Neural cell (in vitro differentiated cells): Measurements from ENCODE around the gene EPHA4. TPM values are rescaled to one million over a fixed set of nuclear protein-coding genes. Genes with fewer than 3 reads are reported as not detected.

Experiments used
- H2AFZ ChIP-seq: fragments of 200-600, 300-800 bp; sonication (generic), shearing (Covaris generic); 2 replicates; pipeline ENCODE4 v1.6.0; 2014; ENCODE audit warnings: low read depth, mild to moderate bottlenecking, antibody characterized with exemption, low read length, moderate library complexity
- H3F3A ChIP-seq: fragments of 200-600 bp; shearing (Covaris generic); 2 replicates; pipeline ENCODE4 v1.6.1; 2016; ENCODE audit warnings: mild to moderate bottlenecking, moderate library complexity, mixed read lengths, antibody characterized with exemption, low read length; ENCODE audit not compliant: insufficient read depth, poor library complexity, severe bottlenecking
- H3K27ac ChIP-seq: fragments of 200-600, 300-800 bp; sonication (generic), shearing (Covaris generic); 2 replicates; pipeline ENCODE4 v1.5.1; 2014; ENCODE audit warnings: mild to moderate bottlenecking, low read length, moderate library complexity
- H3K27me3 ChIP-seq: fragments of 300-800, 200-600 bp; sonication (generic), shearing (Covaris generic); 2 replicates; pipeline ENCODE4 v1.6.0; 2014; ENCODE audit warnings: mild to moderate bottlenecking, low read depth, low read length, moderate library complexity; ENCODE audit not compliant: insufficient read depth
- H3K36me3 ChIP-seq: fragments of 300-800, 200-600 bp; sonication (generic), shearing (Covaris generic); 2 replicates; pipeline ENCODE4 v1.5.1; 2014; ENCODE audit warnings: mild to moderate bottlenecking, antibody characterized with exemption, low read length, moderate library complexity; ENCODE audit not compliant: insufficient read depth
- H3K4me2 ChIP-seq: fragments of 300-800, 200-600 bp; sonication (generic), shearing (Covaris generic); 2 replicates; pipeline ENCODE4 v1.6.0; 2014; ENCODE audit warnings: mild to moderate bottlenecking, low read length
- H3K4me3 ChIP-seq: fragments of 300-800, 200-600 bp; sonication (generic), shearing (Covaris generic); 2 replicates; pipeline ENCODE4 v1.5.1; 2014; ENCODE audit warnings: mild to moderate bottlenecking, low read length, moderate library complexity
- H3K79me2 ChIP-seq: fragments of 200-600 bp; shearing (Covaris generic); replicated peaks from 2 replicates; pipeline ENCODE4 v1.6.0; 2014; ENCODE audit warnings: mild to moderate bottlenecking, low read length, moderate library complexity; ENCODE audit not compliant: insufficient read depth
- H3K9ac ChIP-seq: fragments of 300-800, 200-600 bp; sonication (generic), shearing (Covaris generic); 2 replicates; pipeline ENCODE4 v1.6.1; 2016; ENCODE audit warnings: mild to moderate bottlenecking, low read length, mixed read lengths
- H3K9me2 ChIP-seq: fragments of 200-600 bp; shearing (Covaris generic); 2 replicates; pipeline ENCODE4 v1.6.1; 2016; ENCODE audit warnings: mild to moderate bottlenecking, low read length, mixed read lengths; ENCODE audit not compliant: insufficient read depth
- H3K9me3 ChIP-seq: fragments of 200-600, 300-800 bp; sonication (generic), shearing (Covaris generic); 2 replicates; pipeline ENCODE4 v1.6.1; 2016; ENCODE audit warnings: mild to moderate bottlenecking, mixed run types, low read length, moderate library complexity, mixed read lengths
- H4K20me1 ChIP-seq: fragments of 200-600 bp; shearing (Covaris generic); 2 replicates; pipeline ENCODE4 v1.6.1; 2016; ENCODE audit warnings: mild to moderate bottlenecking, mixed run types; ENCODE audit not compliant: insufficient read depth
- CTCF ChIP-seq: fragments of 450-650 bp; IDR thresholded peaks from 2 replicates; pipeline ENCODE4 v1.5.1; 2014; ENCODE audit warnings: antibody characterized with exemption, mild to moderate bottlenecking, moderate library complexity; ENCODE audit not compliant: poor library complexity, severe bottlenecking
- EP300 ChIP-seq: fragments of 450-650 bp; conservative IDR thresholded peaks from 2 replicates; pipeline ENCODE4 v1.6.1; 2014; ENCODE audit warnings: antibody characterized with exemption, mild to moderate bottlenecking, moderate library complexity; ENCODE audit not compliant: poor library complexity, severe bottlenecking
- EZH2 ChIP-seq: fragments of 200-600, 300-800 bp; shearing (Covaris generic), sonication (generic); IDR thresholded peaks from 2 replicates; pipeline ENCODE4 v1.6.1; 2014; ENCODE audit warnings: antibody characterized with exemption, low read length, borderline replicate concordance, mild to moderate bottlenecking; ENCODE audit not compliant: insufficient read depth, poor library complexity, severe bottlenecking
- MXI1 ChIP-seq: fragments of 450-650 bp; conservative IDR thresholded peaks from 2 replicates; pipeline ENCODE4 v1.6.1; 2014; ENCODE audit warnings: antibody characterized with exemption, mild to moderate bottlenecking; ENCODE audit not compliant: poor library complexity, severe bottlenecking
- POLR2AphosphoS5 ChIP-seq: IDR thresholded peaks from 2 replicates; pipeline ENCODE4 v1.6.1; 2012
- RAD21 ChIP-seq: fragments of 450-650 bp; conservative IDR thresholded peaks from 2 replicates; pipeline ENCODE4 v1.6.1; 2014; ENCODE audit warnings: antibody characterized with exemption, mild to moderate bottlenecking, moderate library complexity
- REST ChIP-seq: IDR thresholded peaks from 2 replicates; pipeline ENCODE4 v1.6.1; 2012; ENCODE audit warnings: borderline replicate concordance
- SMC3 ChIP-seq: fragments of 450-650 bp; conservative IDR thresholded peaks from 2 replicates; pipeline ENCODE4 v1.6.1; 2014; ENCODE audit warnings: antibody characterized with exemption, mild to moderate bottlenecking, moderate library complexity; ENCODE audit not compliant: poor library complexity
- polyA plus RNA-seq: library from polyadenylated mRNA; depleted of rRNA; stranded (reverse); fragments of >200 nt; gene quantifications from 2 replicates; pipeline ENCODE4 v1.2.3, GENCODE V29; 2014

Gene EPHA4
- polyA plus RNA-seq, 1 donor from 2014 or later, result 71.1 TPM

- Histone ChIP-seq H3K9ac (no peak overlapping the region), H3K9me3 (no peaks in the 10 kb centered on the region), H3K79me2 (peaks cover 50% of the 10 kb centered on the region), H3K4me2 (no peak overlapping the region), H4K20me1 (no peaks in the 10 kb centered on the region), H2AFZ (no peak overlapping the region), H3K36me3 (no peaks in the 10 kb centered on the region), H3K9me2 (no peaks in the 10 kb centered on the region), H3F3A (no peaks in the 10 kb centered on the region), H3K27ac (no peak overlapping the region), H3K4me3 (no peak overlapping the region), H3K27me3 (no peaks in the 10 kb centered on the region)
- no peak for TF ChIP-seq POLR2AphosphoS5
Measured at GRCh38 chr2:221464971-221465370, 107.1 kb downstream of the EPHA4 start.

DNA sequence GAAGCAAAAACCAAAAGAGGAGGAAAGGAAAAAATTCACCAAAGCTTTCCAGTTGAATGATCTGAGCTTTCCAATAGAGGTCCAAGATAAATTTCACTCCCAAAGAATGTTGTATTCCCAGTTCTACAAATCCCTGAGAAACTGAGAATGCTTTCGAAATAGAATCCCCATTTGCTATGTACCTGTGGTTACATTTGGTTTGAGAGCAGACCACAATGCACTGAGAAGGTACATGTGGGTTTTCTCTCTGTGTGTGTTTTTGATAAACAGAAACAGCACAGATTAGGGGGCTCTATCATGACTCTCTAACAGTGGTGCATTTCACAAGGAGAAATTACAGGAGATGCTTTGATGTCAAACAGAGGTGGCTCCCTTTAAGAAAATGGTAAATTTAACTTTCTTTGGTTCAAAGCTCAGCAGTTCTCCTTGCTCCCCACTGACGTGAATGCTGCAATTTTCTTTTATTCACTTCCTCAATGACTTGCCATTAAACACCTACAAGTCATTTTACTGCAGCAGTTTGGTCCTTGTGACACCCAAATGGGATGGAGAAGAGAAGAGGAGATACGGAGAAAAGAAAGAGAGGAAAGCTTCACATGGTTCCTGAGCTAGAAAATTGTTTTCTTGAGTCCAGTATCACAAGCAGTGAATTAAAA, 108.7 kb downstream of the EPHA4 start:
- Histone ChIP-seq H3K36me3 (no peaks in the 10 kb centered on the region), H3F3A (no peaks in the 10 kb centered on the region), H3K27ac (no peak overlapping the region), H3K9ac (no peak overlapping the region), H3K79me2 (peaks cover 51% of the 10 kb centered on the region), H3K9me3 (no peaks in the 10 kb centered on the region), H3K4me2 (no peak overlapping the region), H3K27me3 (no peaks in the 10 kb centered on the region), H4K20me1 (no peaks in the 10 kb centered on the region), H3K4me3 (no peak overlapping the region), H3K9me2 (no peaks in the 10 kb centered on the region), H2AFZ (no peak overlapping the region)
- TF ChIP-seq EP300 (no peak), MXI1 (no peak), REST (no peak), CTCF (no peak), RAD21 (no peak), EZH2 (no peak), SMC3 (no peak), POLR2AphosphoS5 (no peak)

- Histone ChIP-seq H3K27ac (no peak overlapping the region), H3K4me2 (no peak overlapping the region), H2AFZ (no peak overlapping the region), H3K36me3 (no peaks in the 10 kb centered on the region), H3K27me3 (no peaks in the 10 kb centered on the region), H3F3A (no peaks in the 10 kb centered on the region), H3K4me3 (no peak overlapping the region), H3K79me2 (peaks cover 53% of the 10 kb centered on the region), H4K20me1 (no peaks in the 10 kb centered on the region), H3K9me3 (no peaks in the 10 kb centered on the region), H3K9ac (no peak overlapping the region), H3K9me2 (no peaks in the 10 kb centered on the region)
- TF ChIP-seq EP300, result no peak
- TF ChIP-seq POLR2AphosphoS5, result no peak
- no peak for TF ChIP-seq RAD21
Measured at GRCh38 chr2:221461901-221462300, 110.2 kb downstream of the EPHA4 start.
